Measurements from ENCODE around the gene SPATA24.

Gene SPATA24

GRCh38 chr5:139439013-139439903, 35.4 kb upstream of the SPATA24 start, which contains the start of gene DNAJC18:
DNAJC18 (minus strand) TSS chr5:139439525; CDS start chr5:139439445, 80 bp downstream.
- peak within 1 kb of the TSS; percentile 99 for H2AFZ ChIP-seq (ENCODE audit: low read depth, low read length, severe bottlenecking)
- H3K27me3 ChIP-seq (ENCODE audit: low read length): no peaks in the 10 kb centered on the region
- peak within 1 kb of the TSS; percentile 65 for H3K9ac ChIP-seq (ENCODE audit: low read length)
- TF ChIP-seq EZH2phosphoT487 (conservative IDR thresholded peaks at IDR 0.05; ENCODE audit: low read length) (no peak), CTCF (IDR thresholded peaks at IDR 0.05; ENCODE audit: insufficient read depth, low read length, poor library complexity, severe bottlenecking) (no peak)
- H3K4me2 ChIP-seq (ENCODE audit: low read depth, low read length, poor library complexity, severe bottlenecking): peak within 1 kb of the TSS; percentile 74
- H3K9me2 ChIP-seq (replicated peaks; ENCODE audit: insufficient read depth, low read length): no peaks in the 10 kb centered on the region
- no peaks in the 10 kb centered on the region for H4K20me1 ChIP-seq (ENCODE audit: low read depth, low read length)
- no peaks in the 10 kb centered on the region for H3K9me3 ChIP-seq (ENCODE audit: insufficient read depth, low read length)
- peak within 1 kb of the TSS; percentile 45 for H3K27ac ChIP-seq (ENCODE audit: low read depth, low read length)
- H3F3A ChIP-seq (ENCODE audit: insufficient read depth): no peaks in the 10 kb centered on the region
- H3K36me3 ChIP-seq (ENCODE audit: low read length): no peaks in the 10 kb centered on the region
- peak within 1 kb of the TSS; percentile 73 for H3K4me3 ChIP-seq (ENCODE audit: insufficient read depth, low read length, poor library complexity, severe bottlenecking)
- no peaks in the 10 kb centered on the region for H3K79me2 ChIP-seq (ENCODE audit: insufficient read depth, low read length)

DNA sequence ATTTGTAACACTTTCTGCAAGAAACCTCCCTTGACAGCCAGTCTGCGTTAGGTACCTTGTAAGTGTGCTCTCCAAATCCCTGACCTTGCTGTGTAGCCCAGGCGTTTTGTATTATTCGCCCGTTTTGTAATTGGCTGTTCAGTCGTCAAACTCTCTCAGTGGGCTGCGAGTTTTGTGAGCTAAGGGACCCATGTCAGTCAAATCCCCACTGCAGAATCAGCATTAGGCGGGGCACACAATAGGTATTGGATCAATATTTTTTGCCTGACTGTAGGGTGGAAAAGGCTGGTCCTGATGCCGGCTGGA, 34.8 kb upstream of the SPATA24 start:
- H3K9me3 ChIP-seq (ENCODE audit: insufficient read depth, low read length): no peaks in the 10 kb centered on the region
- no peaks in the 10 kb centered on the region for H3K79me2 ChIP-seq (ENCODE audit: insufficient read depth, low read length)
- H2AFZ ChIP-seq (ENCODE audit: low read depth, low read length, severe bottlenecking): peak overlapping the region; percentile 40
- no peaks in the 10 kb centered on the region for H3F3A ChIP-seq (ENCODE audit: insufficient read depth)
- TF ChIP-seq EZH2phosphoT487 (conservative IDR thresholded peaks at IDR 0.05; ENCODE audit: low read length) (no peak), CTCF (IDR thresholded peaks at IDR 0.05; ENCODE audit: insufficient read depth, low read length, poor library complexity, severe bottlenecking) (no peak)
- no peaks in the 10 kb centered on the region for H4K20me1 ChIP-seq (ENCODE audit: low read depth, low read length)
- peak overlapping the region; percentile 74 for H3K4me2 ChIP-seq (ENCODE audit: low read depth, low read length, poor library complexity, severe bottlenecking)
- no peaks in the 10 kb centered on the region for H3K27me3 ChIP-seq (ENCODE audit: low read length)
- H3K36me3 ChIP-seq (ENCODE audit: low read length): no peaks in the 10 kb centered on the region
- H3K4me3 ChIP-seq (ENCODE audit: insufficient read depth, low read length, poor library complexity, severe bottlenecking): peak overlapping the region; percentile 21
- H3K9ac ChIP-seq (ENCODE audit: low read length): peak overlapping the region; percentile 65; the same call in 1 of the 2 replicates
- no peaks in the 10 kb centered on the region for H3K9me2 ChIP-seq (replicated peaks; ENCODE audit: insufficient read depth, low read length)
- H3K27ac ChIP-seq (ENCODE audit: low read depth, low read length): no peak overlapping the region

DNA sequence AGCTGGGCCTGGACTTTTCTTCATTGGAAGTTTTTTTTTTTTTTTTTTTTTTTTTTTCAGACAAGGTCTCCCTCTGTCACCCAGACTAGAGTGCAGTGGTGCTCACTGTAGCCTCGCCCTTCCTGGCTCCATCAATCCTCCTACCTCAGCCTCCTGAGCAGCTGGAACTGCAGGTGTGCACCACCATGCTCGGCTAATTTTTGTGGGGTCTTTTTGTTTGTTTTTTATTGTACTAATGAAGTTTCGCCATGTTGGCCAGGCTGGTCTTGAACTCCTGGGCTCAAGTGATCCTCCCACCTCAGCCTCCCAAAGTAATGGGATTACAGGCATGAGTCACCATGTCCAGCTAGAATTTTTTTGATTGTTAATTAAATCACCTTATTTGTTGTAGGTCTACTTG, 31.8 kb upstream of the SPATA24 start:
- Histone ChIP-seq H3K27ac (ENCODE audit: low read depth, low read length) (no peak overlapping the region), H2AFZ (ENCODE audit: low read depth, low read length, severe bottlenecking) (no peak overlapping the region), H3K9ac (ENCODE audit: low read length) (no peak overlapping the region), H3F3A (ENCODE audit: insufficient read depth) (no peaks in the 10 kb centered on the region), H3K4me3 (ENCODE audit: insufficient read depth, low read length, poor library complexity, severe bottlenecking) (no peak overlapping the region), H3K27me3 (ENCODE audit: low read length) (no peaks in the 10 kb centered on the region), H3K36me3 (ENCODE audit: low read length) (no peaks in the 10 kb centered on the region), H3K4me2 (ENCODE audit: low read depth, low read length, poor library complexity, severe bottlenecking) (no peak overlapping the region), H4K20me1 (ENCODE audit: low read depth, low read length) (no peaks in the 10 kb centered on the region), H3K9me3 (ENCODE audit: insufficient read depth, low read length) (no peaks in the 10 kb centered on the region), H3K9me2 (replicated peaks; ENCODE audit: insufficient read depth, low read length) (no peaks in the 10 kb centered on the region), H3K79me2 (ENCODE audit: insufficient read depth, low read length) (no peaks in the 10 kb centered on the region)
- no peak for TF ChIP-seq EZH2phosphoT487 (conservative IDR thresholded peaks at IDR 0.05; ENCODE audit: low read length)

GRCh38 chr5:139431706-139432105, 27.8 kb upstream of the SPATA24 start:
- no peaks in the 10 kb centered on the region for H3K9me2 ChIP-seq (replicated peaks; ENCODE audit: insufficient read depth, low read length)

More at GRCh38 chr5:139431706-139432105, 27.8 kb upstream of the SPATA24 start:
- Histone ChIP-seq H4K20me1 (ENCODE audit: low read depth, low read length) (no peaks in the 10 kb centered on the region), H3K27me3 (ENCODE audit: low read length) (no peaks in the 10 kb centered on the region), H3K4me2 (ENCODE audit: low read depth, low read length, poor library complexity, severe bottlenecking) (no peak overlapping the region), H3F3A (ENCODE audit: insufficient read depth) (no peaks in the 10 kb centered on the region), H3K9ac (ENCODE audit: low read length) (no peak overlapping the region), H2AFZ (ENCODE audit: low read depth, low read length, severe bottlenecking) (no peak overlapping the region), H3K9me3 (ENCODE audit: insufficient read depth, low read length) (no peaks in the 10 kb centered on the region), H3K27ac (ENCODE audit: low read depth, low read length) (no peak overlapping the region), H3K79me2 (ENCODE audit: insufficient read depth, low read length) (no peaks in the 10 kb centered on the region), H3K4me3 (ENCODE audit: insufficient read depth, low read length, poor library complexity, severe bottlenecking) (no peak overlapping the region), H3K36me3 (ENCODE audit: low read length) (no peaks in the 10 kb centered on the region)
- TF ChIP-seq EZH2phosphoT487 (conservative IDR thresholded peaks at IDR 0.05; ENCODE audit: low read length) (no peak), CTCF (IDR thresholded peaks at IDR 0.05; ENCODE audit: insufficient read depth, low read length, poor library complexity, severe bottlenecking) (no peak)
